GM12801 (cell line): Measurements from ENCODE around the gene HES1.

Source experiments
- CTCF ChIP-seq: IDR thresholded peaks from one replicate; pipeline ENCODE4 v1.5.1; 2011; ENCODE audit warnings: control low read depth; ENCODE audit not compliant: insufficient read length; ENCODE audit errors: extremely low read depth

Gene HES1

GRCh38 chr3:194091141-194091540, 44.8 kb upstream of the HES1 start:
- TF ChIP-seq CTCF, result no peak

DNA sequence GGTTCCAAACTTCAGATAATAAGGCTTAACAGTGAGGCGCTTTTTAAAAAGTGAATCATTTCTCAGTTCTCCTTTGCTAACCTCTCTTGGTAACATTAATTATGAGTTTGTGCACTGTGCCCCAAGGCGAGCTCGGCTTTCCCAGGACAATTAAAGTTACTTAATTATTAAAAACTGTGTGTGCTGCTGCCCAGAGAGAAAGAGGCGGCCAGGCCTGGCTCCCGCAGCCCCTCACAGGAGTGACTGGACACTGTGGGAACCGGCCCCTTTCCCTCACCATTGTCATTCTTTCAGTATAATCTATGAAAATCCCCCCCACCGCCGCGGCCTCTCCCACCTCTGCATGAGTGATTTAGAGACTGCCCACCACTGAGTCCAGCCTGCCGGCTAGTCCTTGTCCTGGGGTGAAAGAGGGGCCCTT, 43.1 kb upstream of the HES1 start:
- TF ChIP-seq CTCF, result no peak

DNA sequence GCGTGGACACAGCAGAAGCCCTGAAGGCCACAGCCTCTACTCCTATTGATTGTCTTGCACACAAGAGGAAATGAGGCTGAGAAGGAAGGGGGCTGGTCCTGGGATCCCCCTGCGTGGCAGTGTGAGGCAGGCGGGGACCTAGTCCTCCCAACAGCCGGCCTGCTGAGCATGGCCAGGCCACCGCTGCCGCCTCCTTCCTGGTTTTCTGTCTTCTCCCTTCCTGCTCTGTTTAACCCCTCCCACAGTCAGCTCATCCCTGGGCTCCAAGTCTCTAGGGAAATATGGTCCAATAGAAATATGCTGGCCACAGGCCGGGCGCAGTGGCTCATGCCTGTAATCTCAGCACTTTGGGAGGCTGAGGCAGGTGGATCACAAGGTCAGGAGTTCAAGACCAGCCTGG, 42.1 kb upstream of the HES1 start:
- no peak for TF ChIP-seq CTCF

DNA sequence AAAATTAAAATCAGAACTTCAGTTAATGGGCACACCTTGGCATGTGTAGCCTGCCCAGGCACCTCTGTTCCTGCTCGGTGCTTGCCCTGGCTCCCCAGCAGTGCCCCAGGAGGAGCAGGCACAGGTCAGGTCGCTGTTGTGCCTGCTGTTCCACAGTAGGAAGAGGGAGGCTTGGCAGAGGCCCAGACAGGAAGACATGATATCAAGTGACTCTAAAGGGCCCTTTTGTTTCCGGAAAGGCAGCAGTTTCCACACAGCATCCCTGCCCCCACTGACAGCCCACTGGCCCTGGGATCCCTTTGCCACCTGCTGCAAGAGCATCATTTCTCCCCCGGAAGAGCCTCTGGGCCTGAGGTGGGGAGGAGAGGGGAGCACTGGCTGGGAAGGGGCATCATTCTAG, 40.5 kb upstream of the HES1 start:
- no peak for TF ChIP-seq CTCF

DNA sequence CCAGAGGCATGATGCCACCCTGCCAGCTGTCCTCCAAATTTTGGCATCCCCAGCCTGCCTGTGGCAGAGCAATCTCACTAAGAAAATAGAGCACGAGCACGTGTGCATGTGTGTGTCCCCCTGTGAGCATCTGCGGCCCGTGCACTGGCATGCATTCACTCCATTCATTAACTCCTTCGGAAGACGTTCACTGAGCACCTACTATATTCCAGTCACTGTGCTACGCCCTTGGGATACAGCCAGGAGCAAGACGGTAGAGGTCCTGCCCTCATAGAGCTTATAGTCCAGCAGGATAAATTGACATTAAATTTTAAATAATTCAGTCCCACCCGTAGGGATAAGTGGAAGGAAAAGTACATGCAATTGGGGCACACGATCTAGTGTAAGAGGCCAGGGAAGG, 40.0 kb upstream of the HES1 start:
- TF ChIP-seq CTCF, result no peak

- no peak for TF ChIP-seq CTCF
Measured at GRCh38 chr3:194097141-194097882, 38.6 kb upstream of the HES1 start.

- TF ChIP-seq CTCF, result no peak
Measured at GRCh38 chr3:194098081-194098842, 37.7 kb upstream of the HES1 start.
